K562 (cell line): Measurements from ENCODE around the gene GPX2. TPM values are rescaled to one million over a fixed set of nuclear protein-coding genes. Genes with fewer than 3 reads are reported as not detected.

ENCODE experiments used
- ATF7 ChIP-seq: fragments of 450-650 bp; IDR thresholded peaks from 2 replicates; pipeline ENCODE4 v1.7.1; 2014; ENCODE audit warnings: mild to moderate bottlenecking, moderate library complexity
- CBX3 ChIP-seq, 2 experiments: IDR thresholded peaks; 1 replicate in 1 of 2; 2 replicates in 1 of 2; pipeline ENCODE4 v1.6.1; 2012; ENCODE audit warnings: inconsistent platforms in 2 of 2, low read length in 2 of 2, borderline replicate concordance in 1 of 2, control low read depth in 1 of 2
- CBX5 ChIP-seq: IDR thresholded peaks from 2 replicates; pipeline ENCODE4 v1.6.1; 2014; ENCODE audit warnings: low read depth, borderline replicate concordance
- CREB3L1 ChIP-seq: fragments of 450-650 bp; IDR thresholded peaks from 2 replicates; pipeline ENCODE4 v1.6.1; 2014; ENCODE audit warnings: low read depth, mild to moderate bottlenecking, moderate library complexity, borderline replicate concordance
- CREM ChIP-seq: IDR thresholded peaks from 2 replicates; pipeline ENCODE4 v1.6.1; 2014; ENCODE audit warnings: antibody characterized with exemption, low read depth
- E4F1 ChIP-seq: fragments of 250-450 bp; sonication (Bioruptor Pico); IDR thresholded peaks from 2 replicates; pipeline ENCODE4 v1.5.0; 2021; ENCODE audit warnings: mild to moderate bottlenecking, borderline replicate concordance
- ELF4 ChIP-seq: fragments of 450-650 bp; formaldehyde crosslinking; IDR thresholded peaks from 2 replicates; pipeline ENCODE4 v1.4.0; 2022; ENCODE audit warnings: missing genetic modification characterization
- EP400 ChIP-seq: fragments of 450-650 bp; IDR thresholded peaks from 2 replicates; pipeline ENCODE4 v1.6.1; 2017; ENCODE audit warnings: antibody characterized with exemption, mild to moderate bottlenecking, moderate library complexity
- GATAD2B ChIP-seq: fragments of 450-650 bp; IDR thresholded peaks from 2 replicates; pipeline ENCODE4 v1.6.1; 2017; ENCODE audit warnings: mild to moderate bottlenecking, borderline replicate concordance
- HNRNPL ChIP-seq: fragments of 200-400 bp; formaldehyde crosslinking; IDR thresholded peaks from 2 replicates; pipeline ENCODE4 v1.6.1; 2017; ENCODE audit warnings: low read depth, mild to moderate bottlenecking, low read length
- HNRNPUL1 ChIP-seq: fragments of 200-400 bp; formaldehyde crosslinking; IDR thresholded peaks from 2 replicates; pipeline ENCODE4 v1.6.1; 2017; ENCODE audit warnings: low read length
- L3MBTL2 ChIP-seq: fragments of 450-650 bp; IDR thresholded peaks from 2 replicates; pipeline ENCODE4 v1.6.1; 2016; ENCODE audit warnings: mild to moderate bottlenecking, moderate library complexity
- LARP7 ChIP-seq: fragments of 450-650 bp; IDR thresholded peaks from 2 replicates; pipeline ENCODE4 v1.6.1; 2016
- LCOR ChIP-seq: sonication (generic); formaldehyde crosslinking; IDR thresholded peaks from 2 replicates; pipeline ENCODE4 v1.8.0; 2022; ENCODE audit warnings: mild to moderate bottlenecking, missing genetic modification reagents
- POLR2A ChIP-seq: fragments of 450-650 bp; conservative IDR thresholded peaks from 2 replicates; pipeline ENCODE4 v1.6.1; 2016
- PTBP1 ChIP-seq: fragments of 200-400 bp; formaldehyde crosslinking; IDR thresholded peaks from 2 replicates; pipeline ENCODE4 v1.6.1; 2017; ENCODE audit warnings: low read depth, low read length
- RFX7 ChIP-seq: fragments of 250-450 bp; sonication (Bioruptor Pico); IDR thresholded peaks from 2 replicates; pipeline ENCODE4 v1.5.1; 2021; ENCODE audit warnings: mild to moderate bottlenecking
- SMAD4 ChIP-seq: fragments of 250-450 bp; sonication (Bioruptor Pico); conservative IDR thresholded peaks from 2 replicates; pipeline ENCODE4 v1.8.0; 2021; ENCODE audit warnings: inconsistent platforms, mild to moderate bottlenecking, moderate library complexity
- SMARCA4 ChIP-seq: fragments of 450-650 bp; IDR thresholded peaks from 2 replicates; pipeline ENCODE4 v1.6.1; 2016
- TAF9B ChIP-seq: fragments of 450-650 bp; IDR thresholded peaks from 2 replicates; pipeline ENCODE4 v1.6.1; 2018; ENCODE audit warnings: mild to moderate bottlenecking; ENCODE audit not compliant: partially characterized antibody
- TBP ChIP-seq: optimal IDR thresholded peaks from 2 replicates; pipeline ENCODE3; 2011; ENCODE audit warnings: low read depth, low read length, improper control_type of control experiment
- TEAD2 ChIP-seq: fragments of 450-650 bp; IDR thresholded peaks from 2 replicates; pipeline ENCODE4 v1.6.1; 2016; ENCODE audit warnings: missing genetic modification characterization, control low read depth, missing compliant biosample characterization
- TGIF2 ChIP-seq: sonication (generic); formaldehyde crosslinking; IDR thresholded peaks from 2 replicates; pipeline ENCODE4 v1.8.1; 2022; ENCODE audit warnings: mild to moderate bottlenecking, missing genetic modification reagents, moderate library complexity
- ZFX ChIP-seq: sonication (generic); formaldehyde crosslinking; IDR thresholded peaks from 2 replicates; pipeline ENCODE4 v1.8.0; 2022; ENCODE audit warnings: mild to moderate bottlenecking, missing genetic modification reagents, moderate library complexity
- ZNF133 ChIP-seq: fragments of 250-450 bp; sonication (Bioruptor Pico); IDR thresholded peaks from 2 replicates; pipeline ENCODE4 v1.4.0; 2020; ENCODE audit warnings: mild to moderate bottlenecking
- ZNF354B ChIP-seq: fragments of 250-450 bp; sonication (Bioruptor Pico); IDR thresholded peaks from 2 replicates; pipeline ENCODE4 v1.4.0; 2020
- polyA plus RNA-seq, 8 experiments: library from polyadenylated mRNA; depleted of rRNA in 4 of 8; stranded (reverse) in 5 of 8; unstranded in 3 of 8; fragments of >200 nt; fragmentation: Nextera tagmentation in 2 of 8; fragmentation: Illumina TruSeq in 1 of 8; extraction: Ambion mirVana in 2 of 8; extraction: Trizol in 1 of 8; gene quantifications; 2 replicates each; pipeline versions ENCODE4 v1.2.1 to v1.2.3, GENCODE V29; 2011 to 2014; ENCODE audit warnings: inconsistent platforms in 1 of 8, missing spikeins in 1 of 8
- total RNA-seq, 7 experiments: library from RNA; depleted of rRNA in 6 of 7; stranded (reverse); fragments of >200 nt in 6 of 7; fragmentation: Illumina TruSeq in 2 of 7; extraction: Trizol in 2 of 7; gene quantifications; 2 replicates each; pipeline versions ENCODE4 v1.2.1 to v1.2.3, GENCODE V29; 2011 to 2021; ENCODE audit warnings: low replicate concordance in 1 of 7
- TF ChIP-seq, protein P1 (sequence below): fragments of 250-450 bp; sonication (Bioruptor Pico); IDR thresholded peaks from 2 replicates; pipeline ENCODE4 v1.5.0; 2022; ENCODE audit warnings: mild to moderate bottlenecking

GPX2 gene
- total and polyA plus RNA-seq, 9 of the 15 experiments (the other 6 are each of a cell fraction or from before 2014, with no cell fraction given): 0.24 TPM; not detected in 8

- no peak for TF ChIP-seq ATF7
- TF ChIP-seq SMARCA4: no peak
- no peak for TF ChIP-seq PTBP1
- peak; percentile 68 for TF ChIP-seq TAF9B
- TF ChIP-seq CBX3 (IDR thresholded peaks at IDR 0.05; ENCODE audit: borderline replicate concordance in 1 of 2, low read length in 2 of 2): no peak
- no peak for TF ChIP-seq ZNF133 (CRISPR knock-in tag)
- peak; percentile 91 for TF ChIP-seq POLR2A
- TF ChIP-seq GATAD2B: no peak
- TF ChIP-seq TGIF2: no peak
- TF ChIP-seq ZFX: peak; percentile 76
- TF ChIP-seq CBX5: no peak
- no peak for TF ChIP-seq HNRNPL
- TF ChIP-seq L3MBTL2: peak; percentile 61
- TF ChIP-seq HNRNPUL1: no peak
- peak; percentile 58; the same call in 1 of the 2 replicates for TF ChIP-seq CREB3L1
- no peak; the same call in 1 of the 2 replicates for TF ChIP-seq CREM
- no peak for TF ChIP-seq E4F1 (CRISPR knock-in tag)
- TF ChIP-seq TEAD2 (tag): no peak
- TF ChIP-seq, protein P1, sequence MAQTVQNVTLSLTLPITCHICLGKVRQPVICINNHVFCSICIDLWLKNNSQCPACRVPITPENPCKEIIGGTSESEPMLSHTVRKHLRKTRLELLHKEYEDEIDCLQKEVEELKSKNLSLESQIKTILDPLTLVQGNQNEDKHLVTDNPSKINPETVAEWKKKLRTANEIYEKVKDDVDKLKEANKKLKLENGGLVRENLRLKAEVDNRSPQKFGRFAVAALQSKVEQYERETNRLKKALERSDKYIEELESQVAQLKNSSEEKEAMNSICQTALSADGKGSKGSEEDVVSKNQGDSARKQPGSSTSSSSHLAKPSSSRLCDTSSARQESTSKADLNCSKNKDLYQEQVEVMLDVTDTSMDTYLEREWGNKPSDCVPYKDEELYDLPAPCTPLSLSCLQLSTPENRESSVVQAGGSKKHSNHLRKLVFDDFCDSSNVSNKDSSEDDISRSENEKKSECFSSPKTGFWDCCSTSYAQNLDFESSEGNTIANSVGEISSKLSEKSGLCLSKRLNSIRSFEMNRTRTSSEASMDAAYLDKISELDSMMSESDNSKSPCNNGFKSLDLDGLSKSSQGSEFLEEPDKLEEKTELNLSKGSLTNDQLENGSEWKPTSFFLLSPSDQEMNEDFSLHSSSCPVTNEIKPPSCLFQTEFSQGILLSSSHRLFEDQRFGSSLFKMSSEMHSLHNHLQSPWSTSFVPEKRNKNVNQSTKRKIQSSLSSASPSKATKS (CRISPR knock-in tag): no peak
- TF ChIP-seq LARP7: no peak
- peak; percentile 83 for TF ChIP-seq EP400
- peak; percentile 63 for TF ChIP-seq TBP
- peak; percentile 61; the same call in 1 of the 2 replicates for TF ChIP-seq LCOR
- TF ChIP-seq SMAD4 (CRISPR knock-in tag): no peak
- TF ChIP-seq ZNF354B (CRISPR knock-in tag): no peak
- TF ChIP-seq ELF4 (CRISPR knock-in tag): no peak
- no peak for TF ChIP-seq RFX7 (CRISPR knock-in tag)
Measured at GRCh38 chr14:64914237-64915028, 28.1 kb downstream of the GPX2 start, which contains the start of gene CHURC1 (continued).
